ENCODE measurements around the gene FHAD1.
"Not testable (repeated sequence)": the region's sequence is repeated elsewhere in the genome, so short reads cannot be mapped to it uniquely, and the experiment has no call there.

FHAD1 gene

GRCh38 chr1:15424146-15424667 lies 177.2 kb downstream of the FHAD1 start:
- DNase-seq: no peak

GRCh38 chr1:15424981-15425380 lies 178.0 kb downstream of the FHAD1 start:
- no peak for DNase-seq

DNA sequence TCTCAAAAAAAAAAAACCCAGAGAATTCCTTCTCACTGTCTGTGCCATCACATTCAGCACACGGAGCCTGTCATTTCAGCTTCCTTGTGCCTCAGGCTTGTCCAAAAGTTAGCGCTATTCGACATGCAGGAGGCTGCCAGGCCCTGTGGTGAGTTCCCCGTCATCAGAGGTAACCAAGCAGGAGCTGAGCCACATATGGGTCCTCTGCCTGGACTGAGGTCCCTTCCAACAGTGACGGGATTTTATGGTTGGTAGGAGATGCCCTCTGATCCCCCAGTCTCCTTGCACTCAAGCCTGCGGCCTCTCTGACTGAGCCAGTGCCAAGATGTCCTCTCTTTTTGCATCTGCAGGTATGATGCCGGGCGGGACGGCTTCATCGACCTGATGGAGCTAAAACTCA lies 178.5 kb downstream of the FHAD1 start:
- DNase-seq: no peak

DNA sequence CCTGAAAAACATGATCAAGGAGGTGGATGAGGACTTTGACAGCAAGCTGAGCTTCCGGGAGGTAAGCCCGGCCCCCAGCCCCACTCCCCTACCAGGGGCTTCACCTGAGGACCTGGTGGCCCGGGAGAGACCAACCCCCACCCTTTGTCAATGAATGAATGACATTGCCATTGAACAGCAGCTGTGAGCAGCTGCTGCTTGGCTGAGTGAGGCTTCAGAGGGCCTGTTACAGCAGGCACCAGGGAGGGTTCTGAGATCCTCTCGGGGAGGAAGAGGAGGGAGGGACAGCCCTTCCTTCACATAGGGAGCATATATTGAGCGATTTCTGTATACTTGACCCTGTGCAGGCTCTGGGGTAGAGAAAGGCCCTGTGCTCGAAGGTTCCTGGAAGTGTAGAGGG lies 178.9 kb downstream of the FHAD1 start:
- no peak for DNase-seq

DNA sequence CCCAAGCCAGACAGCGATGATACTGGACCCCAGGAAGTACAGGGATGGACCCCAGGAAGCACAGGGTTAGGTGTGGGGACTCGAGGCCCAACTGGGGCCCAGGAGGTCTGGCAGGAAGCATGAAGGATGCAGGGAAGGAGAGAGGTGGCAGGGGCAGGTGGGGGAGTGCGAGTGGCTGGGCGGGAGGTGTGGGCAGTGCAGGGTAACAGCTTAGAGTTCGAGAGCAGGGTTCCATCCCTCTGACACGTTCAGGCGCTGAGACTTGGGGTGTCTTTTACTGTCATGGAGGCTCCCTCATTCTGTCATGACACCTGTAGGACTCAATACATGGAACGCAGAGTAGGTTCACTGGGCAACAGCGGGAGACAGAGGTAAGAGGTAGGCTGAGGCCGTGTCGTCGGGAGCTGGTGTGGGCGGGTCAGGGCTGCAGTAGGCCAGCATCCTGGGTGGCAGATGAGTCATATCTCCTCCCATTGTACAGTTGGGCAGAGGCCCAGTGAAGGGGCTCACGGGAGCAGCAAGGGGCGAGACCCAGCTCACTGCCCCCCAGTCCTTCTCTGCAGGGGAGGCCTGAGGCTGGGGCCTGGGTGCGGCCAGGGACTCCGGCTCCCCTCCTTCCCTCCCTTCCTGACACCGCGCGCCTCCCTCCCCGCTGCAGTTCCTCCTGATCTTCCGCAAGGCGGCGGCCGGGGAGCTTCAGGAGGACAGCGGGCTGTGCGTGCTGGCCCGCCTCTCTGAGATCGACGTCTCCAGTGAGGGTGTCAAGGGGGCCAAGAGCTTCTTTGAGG lies 179.7 kb downstream of the FHAD1 start:
- no peak for DNase-seq

DNA sequence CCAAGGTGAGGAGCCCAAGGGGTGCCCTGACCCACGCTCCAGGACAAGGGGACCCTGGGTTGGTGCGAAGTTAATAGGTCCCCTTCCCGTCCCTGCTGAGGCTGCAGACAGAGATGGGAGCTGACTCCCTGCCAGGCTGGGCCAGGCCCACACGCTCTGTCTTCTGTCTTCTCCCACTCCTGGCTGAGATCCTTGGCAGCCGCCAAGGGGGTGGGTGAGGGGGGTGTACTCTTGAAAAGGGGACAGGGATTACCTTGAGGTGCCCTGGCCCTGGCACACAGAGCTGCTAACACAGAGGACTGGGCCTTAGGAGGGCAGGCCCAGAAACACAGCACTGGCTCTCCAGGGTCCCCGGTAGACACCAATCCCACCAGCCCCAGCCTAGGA lies 180.2 kb downstream of the FHAD1 start:
- no peak for DNase-seq

DNA sequence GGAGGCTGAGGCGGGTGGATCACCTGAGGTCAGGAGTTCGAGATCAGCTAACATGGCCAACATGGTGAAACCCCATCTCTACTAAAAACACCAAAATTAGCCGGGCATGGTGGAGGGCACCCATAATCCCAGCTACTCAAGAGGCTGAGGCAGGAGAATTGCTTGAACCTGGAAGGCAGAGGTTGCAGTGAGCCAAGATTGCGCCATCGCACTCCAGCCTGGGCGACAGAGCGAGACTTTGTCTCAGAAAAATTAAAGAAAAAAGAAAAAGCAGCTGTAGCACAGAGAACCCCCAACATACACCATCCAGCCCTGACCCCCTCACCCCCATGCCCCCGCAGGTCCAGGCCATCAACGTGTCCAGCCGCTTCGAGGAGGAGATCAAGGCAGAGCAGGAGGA lies 181.2 kb downstream of the FHAD1 start:
- not testable (repeated sequence) for DNase-seq

DNA sequence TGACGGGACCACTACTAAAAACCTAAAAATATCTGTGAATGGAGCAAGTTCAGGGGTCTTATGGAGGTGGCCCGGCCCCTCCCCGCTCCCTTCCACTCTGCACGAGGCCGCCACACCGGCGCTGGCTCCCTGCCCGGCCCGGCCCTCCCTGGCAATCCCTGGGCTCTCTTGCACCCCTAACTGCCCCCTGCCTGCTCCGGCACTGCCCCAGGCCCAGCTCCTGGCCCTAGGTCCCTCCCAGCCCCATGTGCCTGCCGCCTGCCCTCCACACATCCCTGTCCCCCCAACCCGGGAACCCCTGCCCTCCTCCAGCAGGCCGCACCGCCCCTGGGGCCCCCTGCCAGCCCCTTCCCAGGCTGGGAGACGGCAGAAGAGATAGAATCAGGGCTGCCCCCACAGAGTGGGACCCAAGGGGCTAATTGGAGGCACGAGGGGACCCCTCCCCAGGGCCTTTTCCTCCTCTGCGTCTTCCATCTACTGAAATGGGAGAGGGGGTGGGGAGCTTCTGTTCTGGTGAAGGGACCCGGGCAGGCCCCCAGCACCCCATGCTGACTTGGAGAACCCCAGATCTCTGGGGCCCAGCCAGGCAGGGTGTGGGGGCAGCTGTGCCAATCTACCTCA lies 181.9 kb downstream of the FHAD1 start:
- DNase-seq: no peak

- no peak for DNase-seq
Observed at GRCh38 chr1:15429701-15430149, 182.7 kb downstream of the FHAD1 start.

GRCh38 chr1:15430787-15431570 lies 184.0 kb downstream of the FHAD1 start:
- DNase-seq: peak; percentile 76

- DNase-seq: no peak
Observed at GRCh38 chr1:15431571-15431948, 184.5 kb downstream of the FHAD1 start.

DNA sequence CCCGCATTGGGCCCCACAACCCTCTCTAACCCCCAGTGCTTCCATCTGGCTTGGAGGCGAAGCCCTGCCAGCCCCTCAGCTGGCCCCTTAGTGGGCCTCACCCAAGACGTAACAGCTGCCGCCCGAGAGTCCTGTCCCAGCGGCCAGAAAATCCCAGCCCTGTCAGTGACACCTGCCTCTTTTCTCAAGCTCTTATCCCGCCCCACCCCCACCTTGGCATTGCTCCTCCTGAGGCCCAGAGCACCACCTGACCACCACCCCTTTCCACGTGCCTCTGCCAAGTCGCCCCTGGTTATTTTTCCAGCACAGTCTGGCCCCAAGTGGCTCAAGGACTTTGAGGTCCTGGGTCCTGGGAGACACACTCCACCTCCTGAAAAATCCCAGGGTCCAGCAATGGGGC lies 185.3 kb downstream of the FHAD1 start:
- DNase-seq: no peak

- no peak for DNase-seq
Observed at GRCh38 chr1:15433471-15433870, 186.4 kb downstream of the FHAD1 start.

DNA sequence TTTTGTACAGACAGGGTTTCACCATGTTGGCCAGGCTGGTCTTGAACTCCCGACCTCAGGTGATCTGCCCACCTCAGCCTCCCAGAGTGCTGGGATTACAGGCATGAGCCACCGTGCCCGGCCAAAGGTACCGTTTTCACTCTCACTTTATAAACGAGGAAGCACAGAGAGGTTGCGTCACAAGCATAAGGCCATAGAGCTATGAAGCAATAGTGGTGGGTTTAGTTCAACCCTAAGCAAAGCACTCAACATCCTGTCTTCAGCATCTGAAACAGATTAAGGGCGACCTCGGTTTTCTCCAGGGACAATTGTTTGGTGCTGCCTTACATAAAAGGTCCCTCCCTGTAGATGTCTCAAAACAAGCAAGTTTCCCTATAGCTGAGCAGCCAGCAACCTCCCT lies 187.7 kb downstream of the FHAD1 start:
- DNase-seq: not testable (repeated sequence)

DNA sequence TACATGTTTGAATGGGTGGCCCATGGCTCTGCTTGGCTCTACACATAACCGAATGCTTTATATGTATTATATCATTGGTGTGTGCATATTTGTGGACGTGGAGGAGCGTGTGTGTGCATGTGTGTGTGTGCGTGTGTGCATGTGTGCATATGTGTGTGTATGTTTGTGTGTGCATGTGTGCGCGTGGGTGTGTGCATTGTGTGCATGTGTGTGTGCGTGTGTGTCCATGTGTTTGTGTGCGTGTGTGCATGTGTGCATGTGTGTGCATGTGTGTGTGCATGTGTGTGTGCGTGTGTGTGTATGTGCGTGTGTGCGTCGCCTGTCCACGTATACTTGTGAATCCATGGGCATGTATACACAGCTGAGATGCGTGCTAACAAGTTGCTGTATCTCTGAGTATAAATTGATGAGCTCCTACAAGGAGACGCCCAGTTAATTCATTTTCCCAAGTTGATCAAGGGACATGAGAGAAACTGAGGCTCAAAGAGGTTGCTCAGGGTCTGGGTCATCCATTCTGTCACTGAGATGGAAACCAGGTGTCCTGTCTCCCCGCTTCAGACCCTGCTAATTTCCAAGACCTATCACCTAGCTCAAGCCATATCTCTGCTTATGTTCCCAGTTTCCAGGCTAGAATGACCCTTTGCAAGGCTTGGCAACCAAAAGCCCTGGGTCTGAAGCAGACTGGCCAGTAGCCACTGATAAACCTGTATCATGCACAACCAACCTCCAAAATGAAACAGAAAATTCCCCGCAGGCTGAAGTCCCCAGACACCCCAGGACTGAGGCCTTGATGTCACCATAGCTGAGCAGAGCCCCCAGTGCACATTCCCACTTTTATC lies 188.4 kb downstream of the FHAD1 start:
- DNase-seq: no peak

DNA sequence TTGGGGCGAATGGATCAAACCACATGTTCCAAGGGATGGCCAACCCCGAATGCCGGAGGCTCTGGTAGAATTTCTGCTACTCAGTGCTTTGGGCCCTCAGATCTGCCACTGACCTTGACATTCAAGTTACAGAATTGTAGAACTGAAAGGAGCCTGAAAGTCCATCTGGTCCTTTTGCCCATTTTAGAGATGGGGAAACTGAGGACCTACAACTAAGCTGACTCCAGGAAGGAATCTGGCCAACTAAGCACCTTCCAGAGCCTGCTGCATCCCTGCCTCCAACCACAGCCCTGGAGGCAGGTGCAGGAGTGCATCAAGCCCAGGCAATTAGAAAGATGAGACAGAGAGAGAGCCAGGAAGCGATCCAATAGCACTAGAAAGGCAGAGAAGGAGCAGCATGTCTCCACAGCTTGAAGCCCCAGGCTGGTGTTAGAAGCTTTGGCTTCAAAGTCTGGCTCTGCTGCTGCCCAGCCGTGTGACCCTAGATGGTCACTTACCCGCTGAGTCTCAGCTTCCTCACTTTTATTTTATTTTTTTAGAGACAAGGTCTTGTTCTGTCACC lies 189.9 kb downstream of the FHAD1 start:
- DNase-seq: no peak

- DNase-seq: no peak
Observed at GRCh38 chr1:15439325-15439724, 192.3 kb downstream of the FHAD1 start.

GRCh38 chr1:15440357-15440756 lies 193.3 kb downstream of the FHAD1 start:
- no peak for DNase-seq

GRCh38 chr1:15441247-15441646 lies 194.2 kb downstream of the FHAD1 start:
- no peak for DNase-seq

- no peak for DNase-seq
Observed at GRCh38 chr1:15442119-15442518, 195.1 kb downstream of the FHAD1 start.

DNA sequence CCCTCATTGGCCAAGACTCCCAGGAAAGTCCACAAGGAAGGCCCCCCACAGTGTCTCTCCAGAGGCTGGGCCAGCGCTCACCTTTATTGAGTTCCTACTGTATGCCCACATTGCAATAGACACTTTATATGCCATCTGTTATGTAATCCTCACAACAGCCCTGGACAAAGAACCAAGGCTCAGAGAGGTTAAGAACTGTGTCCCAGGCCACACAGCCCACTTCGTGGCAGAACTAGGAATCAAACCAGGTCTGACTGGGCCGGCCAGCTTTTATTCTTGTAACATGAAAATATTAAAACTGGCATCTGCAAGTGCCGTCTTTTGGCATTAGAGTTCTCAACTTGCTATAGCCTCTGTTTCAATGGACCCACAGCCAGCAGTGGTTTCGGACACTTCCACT lies 195.7 kb downstream of the FHAD1 start:
- no peak for DNase-seq

DNA sequence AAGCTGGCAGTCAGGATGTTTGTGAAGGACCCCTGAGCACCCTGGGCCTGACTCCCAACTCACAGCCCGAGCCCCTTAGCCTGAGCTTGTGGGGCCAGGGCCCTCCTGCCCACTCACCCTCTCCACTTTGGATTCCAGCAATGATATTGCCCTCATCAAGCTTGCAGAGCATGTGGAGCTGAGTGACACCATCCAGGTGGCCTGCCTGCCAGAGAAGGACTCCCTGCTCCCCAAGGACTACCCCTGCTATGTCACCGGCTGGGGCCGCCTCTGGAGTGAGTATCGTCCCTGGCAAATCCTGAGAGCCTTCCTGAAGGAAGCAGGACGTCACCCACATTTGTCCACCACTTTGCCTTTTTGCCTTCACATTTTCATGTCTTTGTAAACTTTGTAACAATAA lies 196.3 kb downstream of the FHAD1 start:
- no peak for DNase-seq
